ENCODE results near the gene SORCS2.

The SORCS2 gene

GRCh38 chr4:7522452-7523220, 330.3 kb downstream of the SORCS2 start:
- DNase-seq: no peak

GRCh38 chr4:7523526-7523925, 331.2 kb downstream of the SORCS2 start:
- no peak for DNase-seq

GRCh38 chr4:7524064-7524682, 331.8 kb downstream of the SORCS2 start:
- no peak for DNase-seq

GRCh38 chr4:7524843-7525242, 332.5 kb downstream of the SORCS2 start:
- no peak for DNase-seq

GRCh38 chr4:7526491-7526890, 334.2 kb downstream of the SORCS2 start:
- no peak for DNase-seq

GRCh38 chr4:7526929-7527535, 334.7 kb downstream of the SORCS2 start:
- no peak for DNase-seq

- DNase-seq: no peak
These were observed 337.2 kb downstream of the SORCS2 start for GRCh38 chr4:7529368-7530080.

- no peak for DNase-seq
These were observed 337.7 kb downstream of the SORCS2 start for GRCh38 chr4:7530082-7530481.

GRCh38 chr4:7530932-7531639, 338.7 kb downstream of the SORCS2 start:
- no peak for DNase-seq

- no peak for DNase-seq
These were observed 339.3 kb downstream of the SORCS2 start for GRCh38 chr4:7531640-7531994.

- DNase-seq: no peak
These were observed 339.7 kb downstream of the SORCS2 start for GRCh38 chr4:7532043-7532442.

- DNase-seq: no peak
These were observed 340.9 kb downstream of the SORCS2 start for GRCh38 chr4:7533267-7533666.

GRCh38 chr4:7535094-7535493, 342.8 kb downstream of the SORCS2 start:
- no peak for DNase-seq

GRCh38 chr4:7535619-7536018, 343.3 kb downstream of the SORCS2 start:
- no peak for DNase-seq

GRCh38 chr4:7536876-7537275, 344.5 kb downstream of the SORCS2 start:
- DNase-seq: no peak

GRCh38 chr4:7537853-7538400, 345.6 kb downstream of the SORCS2 start:
- DNase-seq: no peak

- no peak for DNase-seq
These were observed 346.2 kb downstream of the SORCS2 start for GRCh38 chr4:7538518-7538917.

GRCh38 chr4:7539186-7539585, 346.8 kb downstream of the SORCS2 start:
- DNase-seq: no peak

GRCh38 chr4:7539659-7540058, 347.3 kb downstream of the SORCS2 start:
- peak; percentile 69 for DNase-seq

GRCh38 chr4:7540206-7540605, 347.9 kb downstream of the SORCS2 start:
- DNase-seq: peak; percentile 12

- DNase-seq: no peak
These were observed 348.5 kb downstream of the SORCS2 start for GRCh38 chr4:7540654-7541413.

- no peak for DNase-seq
These were observed 349.1 kb downstream of the SORCS2 start for GRCh38 chr4:7541414-7541810.
